NCI-H2029 treated with DMSO at 0.1 percent for 48 hours (cell line): Measurements from ENCODE around the gene ZBTB43.
"Not testable (repeated sequence)": the region's sequence is repeated elsewhere in the genome, so short reads cannot be mapped to it uniquely, and the experiment has no call there.

Experiments used
- DNase-seq: peaks from one replicate; lab custom pipeline; 2025; lab: John Stamatoyannopoulos, UW

ZBTB43 gene

GRCh38 chr9:126791406-126792230 lies 13.2 kb upstream of the ZBTB43 start:
- peak; percentile 21 for DNase-seq

DNA sequence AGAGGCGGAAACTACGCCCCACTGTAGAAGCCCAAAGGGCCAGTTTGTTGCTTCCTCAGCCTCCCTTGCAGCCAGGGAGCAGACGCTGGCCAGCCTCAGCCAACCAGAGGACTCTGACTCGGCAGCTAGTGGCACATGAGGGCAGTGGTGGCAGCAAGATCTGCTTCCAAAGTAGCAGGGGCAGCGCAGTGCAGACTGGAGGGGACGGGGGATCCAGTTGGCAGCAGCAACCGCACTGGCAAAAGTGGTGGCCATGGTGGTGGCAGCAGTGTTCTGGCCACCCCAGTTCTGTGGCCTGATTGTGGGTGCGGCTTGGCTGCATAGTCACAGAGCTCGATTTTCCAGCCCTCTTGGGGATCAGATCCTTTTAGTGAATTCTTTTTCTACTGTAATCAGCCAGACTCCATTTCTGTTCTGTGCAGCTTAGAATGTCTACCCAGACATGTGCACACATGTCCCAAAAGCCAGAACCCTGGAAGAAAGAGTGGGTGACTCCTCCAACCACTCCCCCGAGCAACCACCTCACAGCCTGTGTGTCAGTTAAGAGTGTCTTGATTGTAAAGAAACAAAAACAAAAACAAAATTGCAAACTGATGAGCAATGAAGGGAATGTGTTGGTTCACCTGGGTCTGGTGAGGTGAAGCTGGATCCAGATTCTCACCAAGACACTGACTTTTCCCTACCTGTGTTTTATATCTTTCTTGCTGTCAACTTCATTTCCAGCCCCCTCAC lies 11.0 kb upstream of the ZBTB43 start:
- DNase-seq: no peak

GRCh38 chr9:126794441-126794840 lies 10.4 kb upstream of the ZBTB43 start:
- no peak for DNase-seq

DNA sequence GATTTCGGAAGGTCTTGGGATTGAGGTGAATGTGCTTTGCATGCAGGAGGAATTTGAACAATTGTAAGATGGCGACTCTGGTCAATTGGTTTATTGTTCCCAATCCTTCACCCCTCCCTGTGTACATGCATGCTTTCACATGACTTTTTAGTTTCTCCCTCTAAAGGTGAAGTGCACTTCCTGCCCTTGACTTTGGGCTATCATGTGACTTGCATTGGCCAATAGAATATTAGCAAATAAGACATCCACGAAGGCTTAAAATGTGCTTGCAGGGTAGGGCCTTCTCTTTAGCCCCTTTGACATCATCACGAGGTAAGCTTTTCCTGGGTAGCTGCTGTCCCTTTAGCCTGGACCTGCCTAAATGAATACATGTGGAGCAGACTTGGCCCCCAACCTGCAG lies 8.1 kb upstream of the ZBTB43 start:
- no peak for DNase-seq

DNA sequence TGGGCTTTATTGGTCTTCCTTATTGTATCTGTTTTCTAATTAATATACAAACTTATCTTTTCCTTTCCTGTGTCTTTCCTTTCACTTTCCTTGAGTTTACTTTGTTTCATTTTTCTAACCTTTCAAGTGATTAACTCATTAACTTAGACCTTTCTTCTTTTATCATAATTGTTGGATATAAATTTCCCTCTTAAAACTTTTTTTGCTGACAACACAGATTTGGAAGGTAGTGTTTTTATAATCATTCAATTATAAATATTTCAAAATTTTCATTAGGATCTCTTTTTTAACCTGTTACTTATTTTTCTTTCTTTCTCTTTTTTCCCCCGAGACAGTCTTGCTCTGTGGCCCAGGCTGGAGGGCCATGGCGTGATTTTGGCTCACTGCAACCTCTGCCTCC lies 6.9 kb upstream of the ZBTB43 start:
- DNase-seq: no peak

DNA sequence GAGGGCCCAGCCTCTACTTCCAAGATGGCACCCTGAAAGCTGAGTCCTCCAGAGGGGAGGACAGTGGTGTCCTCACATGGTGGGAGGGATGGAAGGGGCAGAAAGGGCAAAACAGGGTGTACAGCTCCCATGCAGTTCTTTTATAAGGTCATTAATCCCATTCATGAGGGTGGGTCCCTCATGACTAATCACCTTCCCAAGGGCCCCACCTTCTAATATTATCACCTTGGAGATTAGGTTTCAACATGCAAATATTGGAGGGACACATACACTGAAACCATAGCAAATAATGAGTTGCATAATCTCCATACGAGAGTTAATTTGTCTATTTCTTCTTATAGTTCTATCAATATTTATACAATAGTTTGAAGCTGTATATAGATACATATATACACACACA lies 5.8 kb upstream of the ZBTB43 start:
- DNase-seq: no peak

GRCh38 chr9:126802318-126803059 lies 2.4 kb upstream of the ZBTB43 start:
- no peak for DNase-seq

GRCh38 chr9:126804198-126804695 lies 593 bp upstream of the ZBTB43 start:
- no peak for DNase-seq

DNA sequence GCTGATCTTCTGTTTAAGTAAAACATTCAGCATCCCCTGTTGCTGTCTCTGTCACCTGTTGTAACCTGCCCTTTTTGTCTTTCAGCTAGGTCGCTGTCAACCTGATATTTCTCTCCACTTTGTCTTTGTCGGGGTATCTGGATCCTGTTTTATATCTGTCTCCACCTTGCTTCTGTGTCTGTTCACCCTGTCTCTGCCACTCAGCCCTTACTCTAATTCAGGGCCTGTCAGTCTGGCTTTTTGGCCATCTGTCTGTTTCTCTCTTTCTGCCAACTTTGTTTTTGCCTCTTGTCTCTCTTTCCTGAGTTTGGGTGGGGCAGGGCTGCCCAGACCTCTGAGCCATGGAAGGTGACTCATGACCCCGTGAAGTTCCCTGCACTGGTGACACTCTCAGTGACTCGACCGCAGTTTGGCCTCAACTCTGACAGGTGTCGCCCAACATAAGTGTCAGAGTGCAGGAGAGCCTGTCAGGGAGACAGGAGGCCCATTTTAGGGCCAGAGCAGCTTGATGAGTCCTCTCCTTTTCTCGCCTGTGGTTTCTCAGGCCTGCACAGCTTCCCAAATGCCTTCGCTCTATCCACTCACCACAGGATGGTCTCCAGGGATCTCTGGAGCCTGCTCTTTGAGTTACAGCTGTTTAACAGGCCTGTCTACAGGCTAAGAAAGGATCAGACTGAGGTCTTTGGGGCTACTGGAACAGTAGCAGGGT lies 868 bp downstream of the ZBTB43 start:
- no peak for DNase-seq

- no peak for DNase-seq
These were observed 1.5 kb downstream of the ZBTB43 start for GRCh38 chr9:126806336-126806735.

DNA sequence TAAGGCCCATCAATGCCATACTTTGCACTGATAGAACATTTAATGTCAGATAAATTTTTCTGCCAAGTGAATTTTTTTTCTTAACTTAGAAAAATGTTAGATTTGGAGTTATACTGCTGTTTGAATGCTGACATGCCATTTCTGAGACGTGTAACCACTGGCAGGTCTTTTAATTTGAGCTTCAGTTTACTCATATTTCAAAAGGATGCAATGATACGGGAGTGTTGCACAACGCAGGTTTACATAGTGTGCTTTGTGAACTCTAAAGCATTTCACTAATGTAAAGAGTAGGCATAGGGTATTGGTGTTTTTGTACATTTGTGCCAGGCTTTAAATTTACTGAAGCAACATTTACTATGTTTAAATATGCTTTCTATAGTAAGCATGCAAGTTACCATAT lies 4.2 kb downstream of the ZBTB43 start:
- DNase-seq: no peak

DNA sequence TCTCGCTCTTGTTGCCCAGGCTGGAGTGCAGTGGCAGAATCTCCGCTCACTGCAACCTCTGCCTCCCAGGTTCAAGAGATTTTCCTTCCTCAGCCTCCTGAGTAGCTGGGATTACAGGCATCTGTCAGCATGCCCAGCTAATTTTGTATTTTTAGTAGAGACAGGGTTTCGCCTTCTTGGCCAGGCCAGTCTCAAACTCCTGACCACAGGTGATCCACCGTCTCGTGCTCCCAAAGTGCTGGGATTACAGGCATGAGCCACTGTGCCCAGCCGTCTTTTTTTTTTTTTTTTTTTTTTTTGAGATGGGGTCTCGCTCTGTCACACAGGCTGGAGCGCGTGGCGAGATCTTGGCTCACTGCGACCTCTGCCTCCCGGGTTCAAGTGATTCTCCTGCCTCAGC lies 5.4 kb downstream of the ZBTB43 start:
- not testable (repeated sequence) for DNase-seq

DNA sequence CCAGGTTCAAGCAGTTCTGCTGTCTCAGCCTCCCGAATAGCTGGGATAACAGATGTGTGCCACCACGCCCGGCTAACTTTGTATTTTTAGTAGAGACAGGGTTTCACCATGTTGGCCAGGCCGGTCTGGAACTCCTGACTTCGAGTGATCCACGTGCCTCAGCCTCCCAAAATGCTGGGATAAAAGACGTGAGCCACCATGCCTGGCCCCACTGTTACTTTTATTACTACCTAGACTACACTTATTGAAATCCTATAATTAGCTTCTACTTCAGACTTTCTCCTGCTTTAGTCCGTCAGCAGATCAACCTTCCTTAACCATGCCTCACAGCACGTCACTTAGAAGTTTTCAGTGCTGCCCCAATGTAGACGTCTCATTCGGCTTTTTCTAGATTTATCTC lies 8.2 kb downstream of the ZBTB43 start:
- no peak for DNase-seq

GRCh38 chr9:126814091-126814490 lies 9.3 kb downstream of the ZBTB43 start:
- no peak for DNase-seq

DNA sequence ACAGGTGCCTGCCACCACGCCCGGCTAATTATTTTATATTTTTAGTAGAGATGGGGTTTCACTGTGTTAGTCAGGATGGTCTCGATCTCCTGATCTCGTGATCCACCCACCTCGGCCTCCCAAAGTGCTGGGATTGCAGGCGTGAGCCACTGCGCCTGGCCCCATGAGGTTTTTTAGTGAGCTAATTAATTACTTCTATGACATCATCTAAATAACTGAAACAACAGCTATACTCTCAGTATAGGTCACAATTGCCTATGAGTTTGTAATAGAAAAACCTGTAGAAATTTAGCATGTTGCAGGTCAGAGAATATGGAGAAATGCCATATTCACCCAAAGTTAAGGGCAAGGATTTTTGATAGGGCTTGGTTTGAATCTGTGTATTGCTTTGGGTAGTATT lies 12.8 kb downstream of the ZBTB43 start:
- DNase-seq: not testable (repeated sequence)

GRCh38 chr9:126818482-126818881 lies 13.6 kb downstream of the ZBTB43 start:
- no peak for DNase-seq

GRCh38 chr9:126819482-126819881 lies 14.6 kb downstream of the ZBTB43 start:
- no peak for DNase-seq

DNA sequence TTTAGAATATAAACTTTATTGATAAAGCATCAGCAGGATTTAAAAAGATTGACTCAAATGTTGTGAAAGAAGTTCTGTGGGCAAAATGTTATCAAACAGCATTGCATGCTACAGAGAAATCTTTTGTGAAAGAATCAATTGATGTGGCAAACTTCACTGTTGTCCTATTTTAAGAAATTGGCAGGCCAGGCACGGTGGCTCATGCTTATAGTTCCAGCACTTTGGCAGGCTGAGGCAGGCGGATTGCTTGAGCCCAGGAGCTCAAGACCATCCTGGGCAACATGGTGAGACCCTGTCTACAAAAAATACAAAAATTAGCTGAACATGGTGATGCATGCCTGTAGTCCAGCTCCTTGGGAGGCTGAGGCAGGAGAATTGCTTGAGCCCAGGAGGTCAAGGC lies 17.4 kb downstream of the ZBTB43 start:
- DNase-seq: no peak

GRCh38 chr9:126822873-126823272 lies 18.0 kb downstream of the ZBTB43 start:
- DNase-seq: no peak

GRCh38 chr9:126824052-126824451 lies 19.2 kb downstream of the ZBTB43 start:
- not testable (repeated sequence) for DNase-seq

GRCh38 chr9:126827227-126827626 lies 22.4 kb downstream of the ZBTB43 start:
- no peak for DNase-seq

GRCh38 chr9:126829035-126829434 lies 24.2 kb downstream of the ZBTB43 start:
- no peak for DNase-seq
